ENCODE measurements around the gene OR2H2. TPM values are rescaled to one million over a fixed set of nuclear protein-coding genes. Genes with fewer than 3 reads are reported as not detected.

OR2H2 gene
- total RNA-seq, 1 donor: not detected

DNA sequence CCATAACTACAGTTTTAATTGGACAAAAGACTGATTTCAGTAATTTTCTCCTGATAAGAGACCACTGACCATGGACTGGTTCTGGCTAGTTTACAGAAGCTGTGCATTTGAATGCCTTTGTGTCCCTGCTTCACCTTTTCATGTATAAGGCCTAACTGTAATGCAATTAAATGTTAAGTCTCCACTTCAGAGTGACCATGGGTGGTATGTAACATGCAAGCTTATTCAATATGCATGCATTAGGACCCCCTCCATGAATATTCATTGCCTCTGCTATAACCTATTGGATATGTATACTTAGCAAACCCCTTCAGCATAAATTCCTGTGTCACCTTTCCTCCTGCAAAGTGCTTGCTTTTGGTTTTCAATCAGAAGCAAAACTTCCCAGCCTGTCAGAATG is 27.6 kb upstream of the OR2H2 start:
- TF ChIP-seq, protein P1, sequence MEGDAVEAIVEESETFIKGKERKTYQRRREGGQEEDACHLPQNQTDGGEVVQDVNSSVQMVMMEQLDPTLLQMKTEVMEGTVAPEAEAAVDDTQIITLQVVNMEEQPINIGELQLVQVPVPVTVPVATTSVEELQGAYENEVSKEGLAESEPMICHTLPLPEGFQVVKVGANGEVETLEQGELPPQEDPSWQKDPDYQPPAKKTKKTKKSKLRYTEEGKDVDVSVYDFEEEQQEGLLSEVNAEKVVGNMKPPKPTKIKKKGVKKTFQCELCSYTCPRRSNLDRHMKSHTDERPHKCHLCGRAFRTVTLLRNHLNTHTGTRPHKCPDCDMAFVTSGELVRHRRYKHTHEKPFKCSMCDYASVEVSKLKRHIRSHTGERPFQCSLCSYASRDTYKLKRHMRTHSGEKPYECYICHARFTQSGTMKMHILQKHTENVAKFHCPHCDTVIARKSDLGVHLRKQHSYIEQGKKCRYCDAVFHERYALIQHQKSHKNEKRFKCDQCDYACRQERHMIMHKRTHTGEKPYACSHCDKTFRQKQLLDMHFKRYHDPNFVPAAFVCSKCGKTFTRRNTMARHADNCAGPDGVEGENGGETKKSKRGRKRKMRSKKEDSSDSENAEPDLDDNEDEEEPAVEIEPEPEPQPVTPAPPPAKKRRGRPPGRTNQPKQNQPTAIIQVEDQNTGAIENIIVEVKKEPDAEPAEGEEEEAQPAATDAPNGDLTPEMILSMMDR (IDR thresholded peaks at IDR 0.05; ENCODE audit: insufficient read depth, low read depth, low read length): no peak
- H3K4me3 ChIP-seq (ENCODE audit: low read depth, low read length): no peak overlapping the region
- no peak for DNase-seq (ENCODE audit: low read depth)

DNA sequence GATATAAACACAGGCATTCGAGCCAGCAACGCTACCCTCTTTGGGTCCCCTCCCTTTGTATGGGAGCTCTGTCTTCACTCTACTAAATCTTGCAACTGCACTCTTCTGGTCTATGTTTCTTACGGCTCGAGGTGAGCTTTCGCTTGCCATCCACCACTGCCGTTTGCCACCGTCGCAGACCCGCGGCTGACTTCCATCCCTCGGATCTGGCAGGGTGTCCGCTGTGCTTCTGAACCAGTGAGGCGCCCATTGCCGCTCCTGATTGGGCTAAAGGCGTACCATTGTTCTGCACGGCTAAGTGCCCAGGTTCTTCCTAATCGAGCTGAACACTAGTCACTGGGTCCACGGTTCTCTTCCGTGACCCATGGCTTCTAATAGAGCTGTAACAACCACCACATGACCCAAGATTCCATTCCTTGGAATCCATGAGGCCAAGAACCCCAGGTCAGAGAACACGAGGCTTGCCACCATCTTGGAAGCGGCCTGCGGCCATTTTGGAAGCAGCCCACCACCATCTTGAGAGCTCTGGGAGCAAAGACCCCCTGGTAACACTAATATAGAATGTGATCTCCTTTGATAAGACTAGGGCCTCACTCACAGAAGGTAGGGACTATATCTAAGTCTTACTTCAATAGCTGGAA is 26.4 kb upstream of the OR2H2 start:
- TF ChIP-seq, protein P1 (IDR thresholded peaks at IDR 0.05; ENCODE audit: insufficient read depth, low read depth, low read length): no peak
- no peak for DNase-seq (ENCODE audit: low read depth)
- H3K4me3 ChIP-seq (ENCODE audit: low read depth, low read length): no peak overlapping the region

DNA sequence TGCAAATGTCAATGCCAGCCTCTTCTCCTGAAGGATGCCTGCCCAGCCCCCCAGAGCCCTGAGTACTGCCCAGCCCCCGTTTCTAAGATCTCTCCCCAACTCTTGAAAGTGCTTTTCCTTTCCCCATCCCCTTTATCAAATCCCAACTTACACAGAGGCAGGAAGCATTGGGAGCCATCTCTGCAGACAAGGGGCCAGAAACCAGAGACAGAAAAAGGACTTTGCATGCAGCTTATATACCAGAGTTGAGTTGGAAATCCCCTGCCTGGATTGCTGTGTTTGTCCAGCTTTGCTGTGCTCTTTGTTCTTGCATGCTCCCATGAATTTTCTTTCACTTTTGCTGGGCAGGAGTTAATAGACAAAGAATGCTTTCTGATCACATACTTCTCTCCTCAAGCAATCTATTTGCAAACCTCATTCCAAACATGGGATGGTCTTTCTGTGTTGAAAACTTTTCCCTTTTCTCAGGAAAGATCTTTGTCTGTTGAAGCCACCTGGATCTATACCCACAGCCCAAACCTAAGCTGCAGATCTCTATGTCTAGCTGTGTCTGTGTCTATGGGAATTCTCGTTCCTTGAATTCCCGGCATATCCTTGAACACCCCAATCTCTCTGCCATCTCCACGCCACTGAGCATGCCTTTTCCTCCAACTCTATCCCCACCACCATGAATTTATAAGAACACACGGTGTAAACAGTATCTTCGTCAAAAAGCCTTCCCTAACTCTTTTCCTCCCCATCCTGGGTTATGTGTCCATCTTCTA is 25.2 kb upstream of the OR2H2 start, which contains the start of gene UBD:
Gene UBD (minus strand): TSS at position 209 of the 764 bp plus-strand sequence. CDS start 31 bp downstream, at position 178.
- DNase-seq (ENCODE audit: low read depth): no peak
- TF ChIP-seq, protein P1 (IDR thresholded peaks at IDR 0.05; ENCODE audit: insufficient read depth, low read depth, low read length): no peak
- H3K4me3 ChIP-seq (ENCODE audit: low read depth, low read length): no peak within 1 kb of the TSS

DNA sequence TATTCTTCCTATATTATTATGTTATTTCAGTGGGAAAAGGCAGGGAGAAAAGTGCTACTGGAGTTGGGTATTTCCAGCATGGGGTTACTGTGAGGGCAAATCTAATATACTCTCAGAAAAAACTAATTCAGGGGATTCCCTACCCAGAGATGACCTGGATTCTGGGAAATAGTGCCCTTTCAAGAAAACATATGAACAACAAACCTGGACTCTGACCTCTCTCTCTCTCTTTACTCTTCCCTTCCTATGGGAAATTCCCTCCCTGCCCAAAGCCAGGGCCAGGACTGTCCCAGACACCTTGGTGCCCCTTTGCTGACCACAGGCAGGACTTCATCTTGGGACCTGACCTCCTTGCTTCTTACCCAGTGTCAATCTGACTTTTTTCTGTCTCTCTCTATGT is 23.8 kb upstream of the OR2H2 start:
- TF ChIP-seq, protein P1 (IDR thresholded peaks at IDR 0.05; ENCODE audit: insufficient read depth, low read depth, low read length): no peak
- no peak for DNase-seq (ENCODE audit: low read depth)
- no peak overlapping the region for H3K4me3 ChIP-seq (ENCODE audit: low read depth, low read length)

DNA sequence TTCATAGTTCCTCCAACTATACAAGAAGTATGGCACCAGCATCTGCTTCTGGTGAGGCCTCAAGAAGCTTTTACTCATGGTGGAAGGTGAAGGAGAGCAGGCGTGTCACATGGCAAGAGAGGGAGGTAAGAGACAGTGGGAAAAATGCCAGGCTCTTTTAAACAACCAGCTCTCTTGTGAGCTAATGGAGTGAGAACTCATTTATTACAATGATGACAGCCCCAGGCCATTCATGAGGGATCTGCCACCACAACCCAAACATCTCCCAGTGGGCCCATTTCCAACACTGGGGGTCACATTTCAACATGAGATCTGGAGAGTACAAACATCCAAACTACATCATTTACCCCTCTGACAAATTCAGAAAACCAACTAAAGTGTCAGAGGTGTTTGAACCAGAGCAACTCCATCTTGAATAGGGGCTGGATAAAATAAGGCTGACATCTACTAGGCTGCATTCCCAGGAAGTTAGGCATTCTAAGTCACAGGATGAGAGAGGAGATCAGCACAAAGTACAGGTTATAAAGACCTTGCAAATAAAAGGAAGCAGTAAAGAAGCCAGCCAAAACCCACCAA is 23.2 kb upstream of the OR2H2 start:
- no peak for DNase-seq (ENCODE audit: low read depth)
- no peak overlapping the region for H3K4me3 ChIP-seq (ENCODE audit: low read depth, low read length)
- TF ChIP-seq, protein P1 (IDR thresholded peaks at IDR 0.05; ENCODE audit: insufficient read depth, low read depth, low read length): no peak

DNA sequence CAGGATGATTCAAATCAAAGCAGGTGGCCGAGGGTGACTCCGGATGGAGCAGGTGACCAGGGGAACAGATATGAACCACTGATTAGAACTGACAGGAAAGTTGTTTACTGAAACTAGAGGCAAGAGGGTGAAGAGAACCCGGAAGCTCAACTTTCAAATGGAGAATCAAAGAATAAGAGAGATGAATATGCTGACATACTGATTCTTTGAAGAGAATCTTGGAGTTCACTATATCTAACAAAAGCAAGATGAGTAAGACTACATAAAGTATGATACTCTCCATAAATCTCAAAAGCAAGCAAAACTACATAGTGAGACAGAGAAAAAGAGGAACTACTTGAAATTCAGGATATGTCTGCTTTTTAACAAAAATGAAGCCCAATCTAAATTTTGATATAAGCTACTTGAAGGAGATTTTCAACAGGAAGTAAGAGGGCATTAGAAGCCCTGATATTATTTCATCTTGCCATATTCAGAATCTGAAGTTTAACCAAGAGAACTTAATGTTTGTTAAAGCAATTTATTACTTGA is 21.4 kb upstream of the OR2H2 start:
- TF ChIP-seq, protein P1 (IDR thresholded peaks at IDR 0.05; ENCODE audit: insufficient read depth, low read depth, low read length): no peak
- no peak for DNase-seq (ENCODE audit: low read depth)

More for the DNA sequence above, 21.4 kb upstream of the OR2H2 start:
- no peak overlapping the region for H3K4me3 ChIP-seq (ENCODE audit: low read depth, low read length)

Data from fibroblast of villous mesenchyme (primary cell).